CD4-positive, alpha-beta T cell (primary cell): ENCODE measurements around the gene ADCY7. TPM values are rescaled to one million over a fixed set of nuclear protein-coding genes. Genes with fewer than 3 reads are reported as not detected.

ENCODE experiments used
- ATAC-seq: fragments of 200-7000 bp; cut with Tn5 transposase; one replicate; pipeline ENCODE4 v1.10.0; 2022; ENCODE audit warnings: mild to moderate bottlenecking; ENCODE audit not compliant: poor library complexity
- CTCF ChIA-PET: fragments of 350-600 bp; sonication (Branson Sonifier 250); formaldehyde crosslinking; loops from one replicate; lab custom pipeline; 2021; ENCODE audit warnings: antibody characterized with exemption, inconsistent platforms; lab: Charles Lee
- POLR2A ChIA-PET: fragments of 350-600 bp; sonication (Branson Sonifier 250); formaldehyde crosslinking; loops from one replicate; lab custom pipeline; 2021; ENCODE audit warnings: antibody characterized with exemption, inconsistent platforms; lab: Charles Lee
- DNase-seq, 14 experiments: peaks; one replicate each; pipeline ENCODE4 v3.0.0-alpha.2; 2013 to 2020; ENCODE audit warnings: mixed read lengths in 2 of 14
- H3K27ac ChIP-seq, 2 donors: one replicate each; pipeline versions ENCODE4 v1.5.1 to v1.7.0; 2013; ENCODE audit warnings: low read length in 2 of 2, low read depth in 1 of 2, mild to moderate bottlenecking in 1 of 2
- H3K27me3 ChIP-seq, 2 experiments: 1 replicate in 1 of 2; 2 replicates in 1 of 2; pipeline versions ENCODE4 v1.6.1 to v1.7.0; 2013; ENCODE audit warnings: low read length in 2 of 2, control low read depth in 1 of 2, mild to moderate bottlenecking in 1 of 2, moderate library complexity in 1 of 2; ENCODE audit not compliant: insufficient read depth in 2 of 2, control insufficient read depth in 1 of 2
- H3K36me3 ChIP-seq: one replicate; pipeline ENCODE4 v1.6.1; 2013; ENCODE audit warnings: low read length, control low read depth; ENCODE audit not compliant: insufficient read depth
- H3K4me1 ChIP-seq: one replicate; pipeline ENCODE4 v1.6.1; 2013; ENCODE audit warnings: low read length, control low read depth; ENCODE audit not compliant: insufficient read depth
- H3K4me3 ChIP-seq: one replicate; pipeline ENCODE4 v1.5.1; 2013; ENCODE audit warnings: mild to moderate bottlenecking, low read length, moderate library complexity
- H3K9me3 ChIP-seq, 2 experiments: 1 replicate in 1 of 2; 2 replicates in 1 of 2; pipeline versions ENCODE4 v1.6.1 to v1.7.0; 2013; ENCODE audit warnings: low read length in 2 of 2, mild to moderate bottlenecking in 2 of 2, control low read depth in 1 of 2, moderate library complexity in 1 of 2; ENCODE audit not compliant: control insufficient read depth in 1 of 2, insufficient read depth in 1 of 2
- H3K27ac Mint-ChIP-seq: one replicate; pipeline ENCODE4 v1.8.0; 2020; ENCODE audit warnings: mixed read lengths
- H3K27me3 Mint-ChIP-seq: one replicate; pipeline ENCODE4 v1.8.0; 2021; ENCODE audit warnings: mixed read lengths
- H3K36me3 Mint-ChIP-seq: one replicate; pipeline ENCODE4 v1.8.0; 2021; ENCODE audit warnings: low read depth, mixed read lengths
- H3K4me1 Mint-ChIP-seq: one replicate; pipeline ENCODE4 v1.8.0; 2021; ENCODE audit warnings: low read depth, mixed read lengths
- H3K4me3 Mint-ChIP-seq: one replicate; pipeline ENCODE4 v1.8.0; 2020; ENCODE audit warnings: mild to moderate bottlenecking, mixed read lengths
- H3K9me3 Mint-ChIP-seq: one replicate; pipeline ENCODE4 v1.8.0; 2020; ENCODE audit warnings: mixed read lengths
- intact Hi-C, 2 experiments: fragments of 100-400 bp; cut with DNase I in 1 of 2; cut with micrococcal nuclease in 1 of 2; formaldehyde crosslinking; loops; one replicate each; pipeline versions ENCODE4 v1.15.1 to v1.9.0; 2023 to 2025; cut with DNase I, micrococcal nuclease
- total RNA-seq, 174 experiments: library from RNA in 2 of 174; stranded (reverse) in 2 of 174; gene quantifications; one replicate each; pipeline ENCODE4 v1.2.3 and lab custom pipeline; 2021 to 2026
- TF ChIP-seq, protein P1 (sequence below): fragments of 200-600 bp; IDR thresholded peaks from one replicate; pipeline ENCODE4 v1.8.0; 2022; ENCODE audit warnings: antibody characterized with exemption, mild to moderate bottlenecking

ADCY7 gene
- total RNA-seq, 2 experiments from 2014 or later, result 136 to 147 TPM

DNA sequence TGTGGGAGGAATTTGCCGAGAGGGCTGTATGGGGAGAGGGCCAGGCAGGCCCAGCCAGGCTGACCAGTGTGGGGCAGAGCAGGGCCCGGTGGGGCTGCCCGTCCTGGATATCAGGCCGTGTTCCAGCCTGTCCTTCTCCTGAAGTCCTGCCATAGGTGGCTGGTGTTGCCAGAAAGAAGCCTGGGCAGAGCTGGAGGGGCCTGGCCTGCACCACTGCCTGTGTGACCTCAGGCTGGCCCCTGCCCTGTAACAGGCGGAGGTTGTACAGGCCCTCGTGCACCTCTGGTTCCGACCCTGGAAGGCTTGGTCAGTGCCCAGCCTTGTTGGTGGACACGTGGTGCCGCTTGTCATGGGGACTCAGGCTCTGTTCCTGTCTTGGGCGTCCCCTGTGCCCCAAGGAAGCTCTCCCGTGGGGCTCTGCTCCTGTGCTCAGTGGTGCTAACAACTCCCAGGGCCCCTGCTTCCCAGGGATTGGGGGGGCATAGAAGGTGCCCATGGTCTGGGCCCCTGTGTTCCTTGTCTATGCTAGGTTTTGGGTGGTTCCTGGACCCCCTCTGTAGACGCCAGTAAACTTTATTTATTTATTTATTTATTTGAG lies 33.3 kb downstream of the ADCY7 start:
- Mint-ChIP-seq H3K27ac (no peak overlapping the region), H3K27me3 (no peaks in the 10 kb centered on the region), H3K36me3 (peaks cover 78% of the 10 kb centered on the region), H3K4me1 (peaks cover 4% of the 10 kb centered on the region), H3K9me3 (no peaks in the 10 kb centered on the region), H3K4me3 (no peak overlapping the region)
- TF ChIP-seq, protein P1, sequence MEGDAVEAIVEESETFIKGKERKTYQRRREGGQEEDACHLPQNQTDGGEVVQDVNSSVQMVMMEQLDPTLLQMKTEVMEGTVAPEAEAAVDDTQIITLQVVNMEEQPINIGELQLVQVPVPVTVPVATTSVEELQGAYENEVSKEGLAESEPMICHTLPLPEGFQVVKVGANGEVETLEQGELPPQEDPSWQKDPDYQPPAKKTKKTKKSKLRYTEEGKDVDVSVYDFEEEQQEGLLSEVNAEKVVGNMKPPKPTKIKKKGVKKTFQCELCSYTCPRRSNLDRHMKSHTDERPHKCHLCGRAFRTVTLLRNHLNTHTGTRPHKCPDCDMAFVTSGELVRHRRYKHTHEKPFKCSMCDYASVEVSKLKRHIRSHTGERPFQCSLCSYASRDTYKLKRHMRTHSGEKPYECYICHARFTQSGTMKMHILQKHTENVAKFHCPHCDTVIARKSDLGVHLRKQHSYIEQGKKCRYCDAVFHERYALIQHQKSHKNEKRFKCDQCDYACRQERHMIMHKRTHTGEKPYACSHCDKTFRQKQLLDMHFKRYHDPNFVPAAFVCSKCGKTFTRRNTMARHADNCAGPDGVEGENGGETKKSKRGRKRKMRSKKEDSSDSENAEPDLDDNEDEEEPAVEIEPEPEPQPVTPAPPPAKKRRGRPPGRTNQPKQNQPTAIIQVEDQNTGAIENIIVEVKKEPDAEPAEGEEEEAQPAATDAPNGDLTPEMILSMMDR, result no peak
- POLR2A ChIA-PET, result interaction anchor here (1.0 kb wide), 1 partner anchor 12 kb away, joined by 4 read pairs; no protein-coding TSS in a partner anchor
- Histone ChIP-seq H3K27me3 (no peaks in the 10 kb centered on the region), H3K27ac (no peak overlapping the region), H3K4me3 (no peak overlapping the region), H3K9me3 (no peaks in the 10 kb centered on the region), H3K4me1 (no peaks in the 10 kb centered on the region), H3K36me3 (peaks cover 93% of the 10 kb centered on the region)
- ATAC-seq, result no peak
- CTCF ChIA-PET, result interaction anchor here (0.6 kb wide), 1 partner anchor 13 kb away, joined by 4 read pairs; no protein-coding TSS in a partner anchor
- intact Hi-C loops, result no loop called here
- DNase-seq, result no peak

DNA sequence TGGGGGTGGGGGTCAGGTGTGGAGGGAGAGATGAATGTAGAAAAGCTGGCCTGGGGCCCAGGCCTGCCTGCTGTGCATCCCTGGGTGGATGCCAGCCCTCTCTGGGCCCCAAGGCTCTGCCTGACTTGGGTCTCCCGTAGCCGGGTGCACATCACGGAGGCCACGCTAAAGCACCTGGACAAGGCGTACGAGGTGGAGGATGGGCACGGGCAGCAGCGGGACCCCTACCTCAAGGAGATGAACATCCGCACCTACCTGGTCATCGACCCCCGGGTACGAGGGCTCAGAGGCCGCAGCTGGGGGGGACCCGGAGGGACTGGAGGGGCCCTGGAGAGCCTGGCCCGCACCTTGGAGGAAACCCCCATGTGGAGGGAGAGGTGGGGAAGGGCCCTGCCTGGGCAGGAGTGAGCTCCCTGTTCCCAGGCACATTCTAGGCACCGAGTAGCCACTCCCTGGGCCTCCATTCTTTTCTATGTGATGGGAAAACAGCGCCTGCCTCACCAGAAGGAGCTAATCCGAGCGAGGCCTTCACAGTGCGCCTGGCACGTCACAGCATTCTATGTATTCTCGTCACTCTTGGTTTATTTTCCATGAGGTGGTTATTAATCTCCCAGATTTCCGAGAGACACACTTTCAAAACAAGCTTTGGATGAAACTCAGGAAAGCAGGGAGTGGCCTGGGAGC lies 34.7 kb downstream of the ADCY7 start:
- H3K27ac Mint-ChIP-seq, result no peak overlapping the region
- H3K9me3 Mint-ChIP-seq, result no peaks in the 10 kb centered on the region
- ATAC-seq (no peak), DNase-seq (peak in 1 of 14 experiments; percentile 27)
- ChIA-PET CTCF (no interaction called here), POLR2A (no interaction called here)
- H3K4me3 Mint-ChIP-seq, result no peak overlapping the region
- no peak overlapping the region for H3K27ac ChIP-seq
- TF ChIP-seq, protein P1, result no peak
- no peaks in the 10 kb centered on the region for H3K27me3 Mint-ChIP-seq
- H3K4me3 ChIP-seq, result no peak overlapping the region
- H3K27me3 ChIP-seq, result no peaks in the 10 kb centered on the region
- H3K4me1 Mint-ChIP-seq, result no peaks in the 10 kb centered on the region
- H3K36me3 ChIP-seq, result peaks cover 95% of the 10 kb centered on the region
- no peaks in the 10 kb centered on the region for H3K4me1 ChIP-seq
- H3K36me3 Mint-ChIP-seq, result peaks cover 76% of the 10 kb centered on the region
- intact Hi-C loops, result no loop called here
- H3K9me3 ChIP-seq, result no peaks in the 10 kb centered on the region

DNA sequence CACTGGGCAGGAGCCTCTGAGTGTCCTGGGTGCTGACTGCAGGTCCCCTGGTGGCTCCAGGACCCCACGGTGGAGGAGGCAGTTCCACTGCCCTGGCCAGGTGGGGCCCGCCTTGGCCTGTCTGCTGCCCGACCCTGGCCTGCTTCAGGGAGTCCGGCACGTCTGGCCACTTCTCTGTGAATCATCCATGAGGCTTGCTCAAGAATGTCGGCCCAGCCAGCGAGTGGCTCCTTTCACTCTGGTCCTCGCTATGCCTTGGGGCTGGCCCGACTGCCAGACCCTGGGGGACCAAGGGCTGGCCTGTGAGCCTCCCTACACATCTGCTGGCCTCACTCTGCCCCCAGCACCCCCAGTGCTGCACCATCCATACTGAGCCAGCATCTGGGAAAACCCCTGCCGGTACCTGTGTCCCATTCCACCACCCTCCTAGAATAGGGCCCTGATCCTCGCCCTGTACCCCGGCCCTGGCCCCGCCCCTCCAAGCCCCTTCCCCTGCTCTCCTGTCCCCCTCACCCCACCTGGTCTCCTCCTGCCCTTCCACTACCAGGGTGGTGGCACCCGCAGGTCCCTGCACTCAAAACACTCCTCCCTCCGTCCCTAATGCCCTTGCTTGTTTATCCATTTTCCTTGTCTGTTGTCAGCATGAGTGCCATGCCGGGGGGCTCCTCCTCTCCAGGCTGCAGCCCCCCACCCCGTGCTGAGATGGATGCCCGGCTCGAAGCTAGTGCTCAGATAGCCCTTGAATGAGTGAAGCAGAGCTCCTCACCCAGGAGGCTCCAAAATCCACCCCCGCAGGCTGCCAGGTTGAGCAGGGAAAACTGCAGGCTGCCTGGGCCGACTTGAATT lies 35.5 kb downstream of the ADCY7 start:
- no peak overlapping the region for H3K4me3 Mint-ChIP-seq
- intact Hi-C loops, result no loop called here
- CTCF ChIA-PET, result no interaction called here
- H3K9me3 Mint-ChIP-seq, result no peaks in the 10 kb centered on the region
- H3K4me1 ChIP-seq, result no peaks in the 10 kb centered on the region
- H3K36me3 ChIP-seq, result peaks cover 96% of the 10 kb centered on the region
- peak overlapping the region; percentile 42 for H3K27ac Mint-ChIP-seq
- no peaks in the 10 kb centered on the region for H3K9me3 ChIP-seq
- POLR2A ChIA-PET, result no interaction called here
- peak in 1 of 14 experiments; percentile 30 for DNase-seq
- H3K27me3 Mint-ChIP-seq, result no peaks in the 10 kb centered on the region
- no peak overlapping the region for H3K4me3 ChIP-seq
- no peak overlapping the region for H3K27ac ChIP-seq
- peaks cover 75% of the 10 kb centered on the region for H3K36me3 Mint-ChIP-seq
- no peaks in the 10 kb centered on the region for H3K27me3 ChIP-seq
- no peak for ATAC-seq
- H3K4me1 Mint-ChIP-seq, result no peaks in the 10 kb centered on the region
- TF ChIP-seq, protein P1, result no peak
